ENCODE data around the gene GABBR2.

The GABBR2 gene

DNA sequence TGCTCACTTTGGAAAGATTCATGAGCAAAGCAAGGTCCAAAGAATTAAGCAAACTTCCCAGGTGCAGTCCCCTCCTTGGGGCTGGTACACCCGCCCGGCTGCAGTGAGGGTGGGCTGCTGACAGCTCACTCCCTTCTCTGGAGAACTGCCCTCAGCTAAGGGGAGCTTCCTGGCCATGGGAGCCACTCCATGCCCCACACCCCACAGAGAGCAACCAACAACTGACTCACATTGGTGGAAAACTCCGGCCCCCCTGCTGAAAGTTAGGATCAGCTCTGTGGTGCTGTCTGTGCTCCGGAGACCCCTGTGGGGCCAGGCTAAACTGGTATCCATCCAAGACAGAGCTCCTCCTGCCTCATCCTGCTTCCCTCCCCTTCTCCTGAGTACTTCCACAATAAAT is 223.0 kb downstream of the GABBR2 start:
- no peak overlapping the region for H3K27ac ChIP-seq
- TF ChIP-seq, protein P1, sequence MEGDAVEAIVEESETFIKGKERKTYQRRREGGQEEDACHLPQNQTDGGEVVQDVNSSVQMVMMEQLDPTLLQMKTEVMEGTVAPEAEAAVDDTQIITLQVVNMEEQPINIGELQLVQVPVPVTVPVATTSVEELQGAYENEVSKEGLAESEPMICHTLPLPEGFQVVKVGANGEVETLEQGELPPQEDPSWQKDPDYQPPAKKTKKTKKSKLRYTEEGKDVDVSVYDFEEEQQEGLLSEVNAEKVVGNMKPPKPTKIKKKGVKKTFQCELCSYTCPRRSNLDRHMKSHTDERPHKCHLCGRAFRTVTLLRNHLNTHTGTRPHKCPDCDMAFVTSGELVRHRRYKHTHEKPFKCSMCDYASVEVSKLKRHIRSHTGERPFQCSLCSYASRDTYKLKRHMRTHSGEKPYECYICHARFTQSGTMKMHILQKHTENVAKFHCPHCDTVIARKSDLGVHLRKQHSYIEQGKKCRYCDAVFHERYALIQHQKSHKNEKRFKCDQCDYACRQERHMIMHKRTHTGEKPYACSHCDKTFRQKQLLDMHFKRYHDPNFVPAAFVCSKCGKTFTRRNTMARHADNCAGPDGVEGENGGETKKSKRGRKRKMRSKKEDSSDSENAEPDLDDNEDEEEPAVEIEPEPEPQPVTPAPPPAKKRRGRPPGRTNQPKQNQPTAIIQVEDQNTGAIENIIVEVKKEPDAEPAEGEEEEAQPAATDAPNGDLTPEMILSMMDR (conservative IDR thresholded peaks at IDR 0.05), result no peak

GRCh38 chr9:98484162-98484561 is 224.6 kb downstream of the GABBR2 start:
- no peak overlapping the region for H3K27ac ChIP-seq
- TF ChIP-seq, protein P1 (conservative IDR thresholded peaks at IDR 0.05), result no peak

- TF ChIP-seq, protein P1 (conservative IDR thresholded peaks at IDR 0.05), result no peak
- no peak overlapping the region for H3K27ac ChIP-seq
Observed at GRCh38 chr9:98482226-98482625, 226.5 kb downstream of the GABBR2 start.

DNA sequence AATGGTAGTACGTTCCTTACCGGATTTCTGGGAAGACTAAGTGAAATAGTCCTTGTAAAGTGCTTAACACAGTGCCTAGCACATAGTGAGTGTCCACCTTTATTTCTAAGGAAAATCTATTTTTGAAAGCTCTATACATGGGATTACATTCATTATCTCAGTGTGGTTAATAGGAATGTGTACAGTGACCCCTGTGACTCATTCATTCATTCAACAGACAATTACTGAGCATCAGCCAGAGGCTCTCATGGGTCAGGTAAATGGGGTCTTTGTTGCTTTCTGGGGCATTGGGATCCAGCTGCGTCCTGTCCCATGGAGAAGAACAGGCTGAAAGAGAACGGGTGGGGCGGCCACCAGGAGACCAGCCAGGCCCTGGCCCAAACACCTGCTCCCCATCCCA is 227.1 kb downstream of the GABBR2 start:
- no peak overlapping the region for H3K27ac ChIP-seq

DNA sequence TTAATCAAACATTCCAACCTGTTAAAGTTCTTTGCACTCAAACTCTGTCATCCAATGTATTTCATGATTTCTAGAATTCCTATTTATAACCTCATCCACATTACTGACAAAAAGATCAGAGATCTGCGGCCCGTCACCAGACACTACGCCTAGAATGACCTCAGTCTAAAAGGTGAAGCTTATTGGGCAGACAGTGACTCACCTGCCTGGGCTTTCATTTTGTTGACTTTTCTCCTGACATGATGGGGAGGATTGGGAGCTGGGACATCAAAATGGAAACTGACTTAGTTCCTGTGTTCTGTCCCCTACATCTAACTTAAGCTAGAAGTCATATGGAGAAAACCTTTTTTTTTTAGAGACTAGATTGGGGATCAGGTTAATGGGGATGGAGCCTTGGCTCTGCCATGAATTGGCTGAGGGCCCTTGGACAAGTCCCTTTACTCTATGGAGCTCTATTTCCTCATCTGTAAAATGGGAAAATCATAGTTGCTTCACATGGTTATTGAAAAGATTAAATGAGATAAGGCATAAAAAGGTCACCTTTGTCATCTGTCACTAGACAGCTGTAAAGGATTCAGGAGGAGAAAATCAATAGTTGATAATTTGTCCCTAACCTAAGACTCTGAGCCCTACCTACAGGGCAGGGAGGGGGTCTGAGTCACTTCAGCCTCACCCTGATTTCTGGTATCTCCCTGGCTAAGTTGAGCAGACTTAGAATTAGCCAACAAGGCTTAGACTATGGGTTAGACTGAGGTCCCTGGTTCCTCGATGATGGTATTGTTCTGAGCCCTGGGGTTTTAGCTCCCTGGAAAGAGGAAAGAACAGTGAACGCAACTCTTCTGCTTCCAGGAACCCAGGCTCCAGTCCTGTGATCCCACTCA is 228.5 kb downstream of the GABBR2 start:
- TF ChIP-seq, protein P1 (conservative IDR thresholded peaks at IDR 0.05), result no peak
- H3K27ac ChIP-seq, result no peak overlapping the region

More for the DNA sequence above, 227.1 kb downstream of the GABBR2 start:
- TF ChIP-seq, protein P1 (conservative IDR thresholded peaks at IDR 0.05), result no peak

GRCh38 chr9:98479449-98479848 is 229.3 kb downstream of the GABBR2 start:
- no peak overlapping the region for H3K27ac ChIP-seq
- TF ChIP-seq, protein P1 (conservative IDR thresholded peaks at IDR 0.05), result no peak

- no peak overlapping the region for H3K27ac ChIP-seq
- TF ChIP-seq, protein P1 (conservative IDR thresholded peaks at IDR 0.05), result no peak
Observed at GRCh38 chr9:98477884-98478283, 230.9 kb downstream of the GABBR2 start.

Measured in VCaP (cell line).